Measurements from ENCODE around the gene ACOT13. TPM values are rescaled to one million over a fixed set of nuclear protein-coding genes. Genes with fewer than 3 reads are reported as not detected.

ACOT13 gene
- total and polyA plus RNA-seq, 2 of the 8 experiments (the other 6 are each of a cell fraction or from before 2014, with no cell fraction given) = 27.6 to 40.6 TPM

- WGBS, 2 experiments (ENCODE audit: extremely low coverage in 1 of 2, insufficient coverage in 1 of 2, insufficient read length in 1 of 2, insufficient replicate concordance in 2 of 2, low coverage in 1 of 2, low lambda C conversion rate in 2 of 2, missing lambda C conversion rate in 1 of 2) = 88% methylated on average over 1 of the region's 1 CpG; no CpG with 5 or more reads in 1 of the 2 experiments
- H3K27ac ChIP-seq (ENCODE audit: low read depth, low read length) = no peak overlapping the region
- POLR2A ChIA-PET (ENCODE audit: partially characterized antibody) = interaction anchor here (1.1 to 1.8 kb wide), 3 partner anchors 9 to 48 kb away, joined by 3 to 21 read pairs (median 7); partner anchors contain the start of genes ACOT13, KIAA0319 and TDP2
Measured at GRCh38 chr6:24655215-24655614, 11.7 kb upstream of the ACOT13 start.

More at GRCh38 chr6:24655215-24655614, 11.7 kb upstream of the ACOT13 start:
- no peak overlapping the region for H3K23ac ChIP-seq (ENCODE audit: insufficient read length)
- no peaks in the 10 kb centered on the region for H3K27me3 ChIP-seq (replicated peaks in 1 of 4; ENCODE audit: control insufficient read depth in 3 of 4, extremely low read depth in 1 of 4, insufficient read depth in 3 of 4, low read length in 3 of 4)
- no peaks in the 10 kb centered on the region for H3K9me3 ChIP-seq (ENCODE audit: insufficient read depth in 2 of 2, low read depth in 1 of 2, low read length in 1 of 2)
- H3K79me1 ChIP-seq (ENCODE audit: low read depth, low read length) = peaks cover 2% of the 10 kb centered on the region; the same call in 1 of the 2 replicates
- CTCF ChIA-PET (ENCODE audit: partially characterized antibody) = interaction anchor here (1.0 to 2.2 kb wide), 4 partner anchors 9 to 71 kb away, joined by 3 to 10 read pairs (median 5); partner anchors contain the start of genes ACOT13, KIAA0319 and TDP2
- H2BK5ac ChIP-seq (ENCODE audit: low read depth, low read length) = no peak overlapping the region
- H2AFZ ChIP-seq (ENCODE audit: low read length) = no peak overlapping the region
- no peaks in the 10 kb centered on the region for H3K23me2 ChIP-seq (ENCODE audit: low read depth, low read length)
- no peak overlapping the region for H2BK120ac ChIP-seq (replicated peaks; ENCODE audit: low read depth, low read length)
- H4K91ac ChIP-seq (replicated peaks; ENCODE audit: insufficient read length, low read length) = no peak overlapping the region
- H3K4me3 ChIP-seq (ENCODE audit: extremely low read depth in 1 of 4, insufficient read depth in 2 of 4, low read depth in 3 of 4, low read length in 4 of 4) = no peak overlapping the region
- no peak overlapping the region for H2BK12ac ChIP-seq (ENCODE audit: low read depth, low read length)
- TF ChIP-seq SP4 (IDR thresholded peaks at IDR 0.05; ENCODE audit: low read length) (no peak), CBX8 (IDR thresholded peaks at IDR 0.05; ENCODE audit: borderline replicate concordance, low read depth, low read length) (no peak), SIN3A (conservative IDR thresholded peaks at IDR 0.05 in 1 of 2, IDR thresholded peaks at IDR 0.05 in 1 of 2; ENCODE audit: low read depth in 1 of 2, low read length in 2 of 2) (no peak), SP1 (IDR thresholded peaks at IDR 0.05; ENCODE audit: low read depth, low read length) (no peak), ASH2L (IDR thresholded peaks at IDR 0.05; ENCODE audit: low read length) (no peak), KDM5A (IDR thresholded peaks at IDR 0.05; ENCODE audit: low read length) (no peak), HDAC2 (IDR thresholded peaks at IDR 0.05; ENCODE audit: borderline replicate concordance in 1 of 2, low read depth in 2 of 2, low read length in 2 of 2) (no peak), RNF2 (IDR thresholded peaks at IDR 0.05; ENCODE audit: borderline replicate concordance, low read depth, low read length, missing control alignments, poor library complexity, severe bottlenecking) (no peak), JUN (IDR thresholded peaks at IDR 0.05; ENCODE audit: low read depth, low read length) (no peak), BRCA1 (IDR thresholded peaks at IDR 0.05; ENCODE audit: low read depth, low read length) (no peak), POLR2AphosphoS5 (IDR thresholded peaks at IDR 0.05; ENCODE audit: low read depth, low read length) (no peak), GABPA (IDR thresholded peaks at IDR 0.05; ENCODE audit: borderline replicate concordance, insufficient read depth, low read length) (no peak)
- H3K56ac ChIP-seq (replicated peaks; ENCODE audit: insufficient read length, low read depth, low read length) = no peak overlapping the region
- H2BK15ac ChIP-seq (ENCODE audit: low read length) = no peak overlapping the region
- H3K4ac ChIP-seq (replicated peaks; ENCODE audit: insufficient read length, low read depth, low read length) = no peak overlapping the region
- DNase-seq (ENCODE audit: low read depth in 1 of 2, low spot score in 2 of 2) (no peak), FAIRE-seq (no peak)
- no peak overlapping the region for H3K9ac ChIP-seq (replicated peaks in 1 of 4; ENCODE audit: extremely low read depth in 1 of 4, low read depth in 3 of 4, low read length in 3 of 4)
- H2AK5ac ChIP-seq (ENCODE audit: low read depth, low read length) = no peak overlapping the region
- no peaks in the 10 kb centered on the region for H4K20me1 ChIP-seq (replicated peaks in 1 of 2; ENCODE audit: control insufficient read depth in 1 of 2, insufficient read depth in 2 of 2, low read length in 2 of 2)
- no peak overlapping the region for H4K8ac ChIP-seq (ENCODE audit: extremely low read depth, insufficient read depth, low read length)
- no peak overlapping the region for H3K4me2 ChIP-seq (ENCODE audit: insufficient read depth in 1 of 2, low read depth in 2 of 2, low read length in 2 of 2)
- peaks cover 10 to 64% (median 24%) of the 10 kb centered on the region in 4 experiments; a peak in 7 of 8 replicates for H3K36me3 ChIP-seq (ENCODE audit: control insufficient read depth in 2 of 4, insufficient read depth in 4 of 4, low read length in 3 of 4)
- H4K5ac ChIP-seq (ENCODE audit: insufficient read length, low read depth, low read length) = no peak overlapping the region
- H3K4me1 ChIP-seq (replicated peaks in 1 of 4; ENCODE audit: control insufficient read depth in 3 of 4, insufficient read depth in 4 of 4, low read length in 3 of 4) = peaks cover 2 to 3% (median 2%) of the 10 kb centered on the region in 4 experiments; a peak in 4 of 7 replicates
- H3K18ac ChIP-seq (ENCODE audit: extremely low read depth, low read length) = no peak overlapping the region
- peaks cover 0 to 43% of the 10 kb centered on the region in 2 experiments; a peak in 3 of 4 replicates for H3K79me2 ChIP-seq (ENCODE audit: control insufficient read depth in 1 of 2, insufficient read depth in 2 of 2, low read length in 2 of 2)
- no peak overlapping the region for H3K14ac ChIP-seq (ENCODE audit: insufficient read length)
- H2BK20ac ChIP-seq (ENCODE audit: low read length) = no peak overlapping the region
